K562 (cell line): ENCODE measurements around the gene DAB2. TPM values are rescaled to one million over a fixed set of nuclear protein-coding genes. Genes with fewer than 3 reads are reported as not detected.

ENCODE experiments used
- CGGBP1 ChIP-seq: fragments of 250-450 bp; sonication (Bioruptor Pico); IDR thresholded peaks from 2 replicates; pipeline ENCODE4 v1.9.0; 2021; ENCODE audit warnings: mild to moderate bottlenecking
- L3MBTL2 ChIP-seq: fragments of 450-650 bp; IDR thresholded peaks from 2 replicates; pipeline ENCODE4 v1.6.1; 2016; ENCODE audit warnings: mild to moderate bottlenecking, moderate library complexity
- RAD51 ChIP-seq: fragments of 450-650 bp; IDR thresholded peaks from 2 replicates; pipeline ENCODE4 v1.7.1; 2016; ENCODE audit warnings: low read depth, mild to moderate bottlenecking, borderline replicate concordance
- ZBTB2 ChIP-seq: fragments of 450-650 bp; IDR thresholded peaks from 2 replicates; pipeline ENCODE4 v1.6.1; 2016; ENCODE audit warnings: antibody characterized with exemption
- polyA plus RNA-seq, 8 experiments: library from polyadenylated mRNA; depleted of rRNA in 4 of 8; stranded (reverse) in 5 of 8; unstranded in 3 of 8; fragments of >200 nt; fragmentation: Nextera tagmentation in 2 of 8; fragmentation: Illumina TruSeq in 1 of 8; extraction: Ambion mirVana in 2 of 8; extraction: Trizol in 1 of 8; gene quantifications; 2 replicates each; pipeline versions ENCODE4 v1.2.1 to v1.2.3, GENCODE V29; 2011 to 2014; ENCODE audit warnings: inconsistent platforms in 1 of 8, missing spikeins in 1 of 8
- total RNA-seq, 7 experiments: library from RNA; depleted of rRNA in 6 of 7; stranded (reverse); fragments of >200 nt in 6 of 7; fragmentation: Illumina TruSeq in 2 of 7; extraction: Trizol in 2 of 7; gene quantifications; 2 replicates each; pipeline versions ENCODE4 v1.2.1 to v1.2.3, GENCODE V29; 2011 to 2021; ENCODE audit warnings: low replicate concordance in 1 of 7
- TF ChIP-seq, protein P1 (sequence below): sonication (generic); IDR thresholded peaks from 2 replicates; pipeline ENCODE4 v1.6.1; 2016
- TF ChIP-seq, protein P2 (sequence below): fragments of 450-650 bp; IDR thresholded peaks from 2 replicates; pipeline ENCODE4 v1.6.1; 2016; ENCODE audit warnings: mild to moderate bottlenecking, moderate library complexity

DAB2 gene
- total and polyA plus RNA-seq, 9 of the 15 experiments (the other 6 are each of a cell fraction or from before 2014, with no cell fraction given) = 6.6 to 29.9 (median 24.1) TPM

- TF ChIP-seq ZBTB2 (no peak), RAD51 (peak; percentile 54; the same call in 1 of the 2 replicates), L3MBTL2 (peak; percentile 29; the same call in 1 of the 2 replicates), CGGBP1 (CRISPR knock-in tag) (no peak)
- TF ChIP-seq, protein P1, sequence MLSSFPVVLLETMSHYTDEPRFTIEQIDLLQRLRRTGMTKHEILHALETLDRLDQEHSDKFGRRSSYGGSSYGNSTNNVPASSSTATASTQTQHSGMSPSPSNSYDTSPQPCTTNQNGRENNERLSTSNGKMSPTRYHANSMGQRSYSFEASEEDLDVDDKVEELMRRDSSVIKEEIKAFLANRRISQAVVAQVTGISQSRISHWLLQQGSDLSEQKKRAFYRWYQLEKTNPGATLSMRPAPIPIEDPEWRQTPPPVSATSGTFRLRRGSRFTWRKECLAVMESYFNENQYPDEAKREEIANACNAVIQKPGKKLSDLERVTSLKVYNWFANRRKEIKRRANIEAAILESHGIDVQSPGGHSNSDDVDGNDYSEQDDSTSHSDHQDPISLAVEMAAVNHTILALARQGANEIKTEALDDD = no peak
- TF ChIP-seq, protein P2, sequence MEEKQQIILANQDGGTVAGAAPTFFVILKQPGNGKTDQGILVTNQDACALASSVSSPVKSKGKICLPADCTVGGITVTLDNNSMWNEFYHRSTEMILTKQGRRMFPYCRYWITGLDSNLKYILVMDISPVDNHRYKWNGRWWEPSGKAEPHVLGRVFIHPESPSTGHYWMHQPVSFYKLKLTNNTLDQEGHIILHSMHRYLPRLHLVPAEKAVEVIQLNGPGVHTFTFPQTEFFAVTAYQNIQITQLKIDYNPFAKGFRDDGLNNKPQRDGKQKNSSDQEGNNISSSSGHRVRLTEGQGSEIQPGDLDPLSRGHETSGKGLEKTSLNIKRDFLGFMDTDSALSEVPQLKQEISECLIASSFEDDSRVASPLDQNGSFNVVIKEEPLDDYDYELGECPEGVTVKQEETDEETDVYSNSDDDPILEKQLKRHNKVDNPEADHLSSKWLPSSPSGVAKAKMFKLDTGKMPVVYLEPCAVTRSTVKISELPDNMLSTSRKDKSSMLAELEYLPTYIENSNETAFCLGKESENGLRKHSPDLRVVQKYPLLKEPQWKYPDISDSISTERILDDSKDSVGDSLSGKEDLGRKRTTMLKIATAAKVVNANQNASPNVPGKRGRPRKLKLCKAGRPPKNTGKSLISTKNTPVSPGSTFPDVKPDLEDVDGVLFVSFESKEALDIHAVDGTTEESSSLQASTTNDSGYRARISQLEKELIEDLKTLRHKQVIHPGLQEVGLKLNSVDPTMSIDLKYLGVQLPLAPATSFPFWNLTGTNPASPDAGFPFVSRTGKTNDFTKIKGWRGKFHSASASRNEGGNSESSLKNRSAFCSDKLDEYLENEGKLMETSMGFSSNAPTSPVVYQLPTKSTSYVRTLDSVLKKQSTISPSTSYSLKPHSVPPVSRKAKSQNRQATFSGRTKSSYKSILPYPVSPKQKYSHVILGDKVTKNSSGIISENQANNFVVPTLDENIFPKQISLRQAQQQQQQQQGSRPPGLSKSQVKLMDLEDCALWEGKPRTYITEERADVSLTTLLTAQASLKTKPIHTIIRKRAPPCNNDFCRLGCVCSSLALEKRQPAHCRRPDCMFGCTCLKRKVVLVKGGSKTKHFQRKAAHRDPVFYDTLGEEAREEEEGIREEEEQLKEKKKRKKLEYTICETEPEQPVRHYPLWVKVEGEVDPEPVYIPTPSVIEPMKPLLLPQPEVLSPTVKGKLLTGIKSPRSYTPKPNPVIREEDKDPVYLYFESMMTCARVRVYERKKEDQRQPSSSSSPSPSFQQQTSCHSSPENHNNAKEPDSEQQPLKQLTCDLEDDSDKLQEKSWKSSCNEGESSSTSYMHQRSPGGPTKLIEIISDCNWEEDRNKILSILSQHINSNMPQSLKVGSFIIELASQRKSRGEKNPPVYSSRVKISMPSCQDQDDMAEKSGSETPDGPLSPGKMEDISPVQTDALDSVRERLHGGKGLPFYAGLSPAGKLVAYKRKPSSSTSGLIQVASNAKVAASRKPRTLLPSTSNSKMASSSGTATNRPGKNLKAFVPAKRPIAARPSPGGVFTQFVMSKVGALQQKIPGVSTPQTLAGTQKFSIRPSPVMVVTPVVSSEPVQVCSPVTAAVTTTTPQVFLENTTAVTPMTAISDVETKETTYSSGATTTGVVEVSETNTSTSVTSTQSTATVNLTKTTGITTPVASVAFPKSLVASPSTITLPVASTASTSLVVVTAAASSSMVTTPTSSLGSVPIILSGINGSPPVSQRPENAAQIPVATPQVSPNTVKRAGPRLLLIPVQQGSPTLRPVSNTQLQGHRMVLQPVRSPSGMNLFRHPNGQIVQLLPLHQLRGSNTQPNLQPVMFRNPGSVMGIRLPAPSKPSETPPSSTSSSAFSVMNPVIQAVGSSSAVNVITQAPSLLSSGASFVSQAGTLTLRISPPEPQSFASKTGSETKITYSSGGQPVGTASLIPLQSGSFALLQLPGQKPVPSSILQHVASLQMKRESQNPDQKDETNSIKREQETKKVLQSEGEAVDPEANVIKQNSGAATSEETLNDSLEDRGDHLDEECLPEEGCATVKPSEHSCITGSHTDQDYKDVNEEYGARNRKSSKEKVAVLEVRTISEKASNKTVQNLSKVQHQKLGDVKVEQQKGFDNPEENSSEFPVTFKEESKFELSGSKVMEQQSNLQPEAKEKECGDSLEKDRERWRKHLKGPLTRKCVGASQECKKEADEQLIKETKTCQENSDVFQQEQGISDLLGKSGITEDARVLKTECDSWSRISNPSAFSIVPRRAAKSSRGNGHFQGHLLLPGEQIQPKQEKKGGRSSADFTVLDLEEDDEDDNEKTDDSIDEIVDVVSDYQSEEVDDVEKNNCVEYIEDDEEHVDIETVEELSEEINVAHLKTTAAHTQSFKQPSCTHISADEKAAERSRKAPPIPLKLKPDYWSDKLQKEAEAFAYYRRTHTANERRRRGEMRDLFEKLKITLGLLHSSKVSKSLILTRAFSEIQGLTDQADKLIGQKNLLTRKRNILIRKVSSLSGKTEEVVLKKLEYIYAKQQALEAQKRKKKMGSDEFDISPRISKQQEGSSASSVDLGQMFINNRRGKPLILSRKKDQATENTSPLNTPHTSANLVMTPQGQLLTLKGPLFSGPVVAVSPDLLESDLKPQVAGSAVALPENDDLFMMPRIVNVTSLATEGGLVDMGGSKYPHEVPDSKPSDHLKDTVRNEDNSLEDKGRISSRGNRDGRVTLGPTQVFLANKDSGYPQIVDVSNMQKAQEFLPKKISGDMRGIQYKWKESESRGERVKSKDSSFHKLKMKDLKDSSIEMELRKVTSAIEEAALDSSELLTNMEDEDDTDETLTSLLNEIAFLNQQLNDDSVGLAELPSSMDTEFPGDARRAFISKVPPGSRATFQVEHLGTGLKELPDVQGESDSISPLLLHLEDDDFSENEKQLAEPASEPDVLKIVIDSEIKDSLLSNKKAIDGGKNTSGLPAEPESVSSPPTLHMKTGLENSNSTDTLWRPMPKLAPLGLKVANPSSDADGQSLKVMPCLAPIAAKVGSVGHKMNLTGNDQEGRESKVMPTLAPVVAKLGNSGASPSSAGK = peak; percentile 18; the same call in 1 of the 2 replicates
Measured at GRCh38 chr5:39333104-39333503, 91.7 kb downstream of the DAB2 start (continued).
